AG09319 (cell line): ENCODE measurements around the gene GK.
"Not testable (repeated sequence)": the region's sequence is repeated elsewhere in the genome, so short reads cannot be mapped to it uniquely, and the experiment has no call there.

Experiments used
- DNase-seq: peaks from one replicate; pipeline ENCODE4 v3.0.0-alpha.2; 2010; ENCODE audit warnings: low read depth; ENCODE audit errors: extremely low read depth
- TF ChIP-seq, protein P1 (sequence below): IDR thresholded peaks from 2 replicates; pipeline ENCODE4 v1.5.1; 2011; ENCODE audit warnings: low read depth, mild to moderate bottlenecking, inconsistent platforms, low read length, moderate library complexity

GK gene

GRCh38 chrX:30666094-30666493 is 12.9 kb downstream of the GK start:
- DNase-seq = no peak
- TF ChIP-seq, protein P1, sequence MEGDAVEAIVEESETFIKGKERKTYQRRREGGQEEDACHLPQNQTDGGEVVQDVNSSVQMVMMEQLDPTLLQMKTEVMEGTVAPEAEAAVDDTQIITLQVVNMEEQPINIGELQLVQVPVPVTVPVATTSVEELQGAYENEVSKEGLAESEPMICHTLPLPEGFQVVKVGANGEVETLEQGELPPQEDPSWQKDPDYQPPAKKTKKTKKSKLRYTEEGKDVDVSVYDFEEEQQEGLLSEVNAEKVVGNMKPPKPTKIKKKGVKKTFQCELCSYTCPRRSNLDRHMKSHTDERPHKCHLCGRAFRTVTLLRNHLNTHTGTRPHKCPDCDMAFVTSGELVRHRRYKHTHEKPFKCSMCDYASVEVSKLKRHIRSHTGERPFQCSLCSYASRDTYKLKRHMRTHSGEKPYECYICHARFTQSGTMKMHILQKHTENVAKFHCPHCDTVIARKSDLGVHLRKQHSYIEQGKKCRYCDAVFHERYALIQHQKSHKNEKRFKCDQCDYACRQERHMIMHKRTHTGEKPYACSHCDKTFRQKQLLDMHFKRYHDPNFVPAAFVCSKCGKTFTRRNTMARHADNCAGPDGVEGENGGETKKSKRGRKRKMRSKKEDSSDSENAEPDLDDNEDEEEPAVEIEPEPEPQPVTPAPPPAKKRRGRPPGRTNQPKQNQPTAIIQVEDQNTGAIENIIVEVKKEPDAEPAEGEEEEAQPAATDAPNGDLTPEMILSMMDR = no peak

GRCh38 chrX:30668581-30668980 is 15.4 kb downstream of the GK start:
- no peak for DNase-seq
- TF ChIP-seq, protein P1 = no peak

- DNase-seq = not testable (repeated sequence)
These were observed 18.0 kb downstream of the GK start for GRCh38 chrX:30671189-30671588.

GRCh38 chrX:30673127-30673796 is 20.0 kb downstream of the GK start:
- TF ChIP-seq, protein P1 = no peak

GRCh38 chrX:30673884-30674598 is 20.8 kb downstream of the GK start:
- no peak for DNase-seq
- TF ChIP-seq, protein P1 = no peak

More at GRCh38 chrX:30673127-30673796, 20.0 kb downstream of the GK start:
- DNase-seq = no peak

GRCh38 chrX:30674799-30675198 is 21.6 kb downstream of the GK start:
- DNase-seq = no peak
- TF ChIP-seq, protein P1 = no peak

GRCh38 chrX:30679369-30679768 is 26.1 kb downstream of the GK start:
- TF ChIP-seq, protein P1 = no peak
- no peak for DNase-seq

DNA sequence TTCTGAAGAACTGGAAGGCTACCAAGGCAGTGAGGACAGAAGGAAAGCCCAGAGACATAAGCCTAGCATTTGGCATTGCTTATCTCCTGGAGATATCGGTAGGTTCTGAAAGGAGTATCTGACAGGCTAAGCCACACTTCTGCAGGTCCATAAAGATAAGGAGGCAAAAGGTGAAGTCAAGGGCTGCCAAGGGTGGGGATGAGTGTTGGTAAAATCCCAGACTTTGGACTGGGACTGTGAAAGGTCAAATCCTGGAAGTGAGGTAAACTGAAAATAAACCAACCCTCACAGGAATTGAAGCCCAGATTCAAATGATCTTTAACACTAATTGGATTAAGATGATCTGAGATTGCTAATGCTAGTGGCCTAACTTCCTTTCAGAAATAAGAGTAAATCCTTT is 27.4 kb downstream of the GK start:
- TF ChIP-seq, protein P1 = no peak

More for the DNA sequence above, 27.4 kb downstream of the GK start:
- DNase-seq = no peak
